Activated CD4-positive, CD25-positive, alpha-beta regulatory T cell treated with anti-CD3 and anti-CD28 coated beads, Interleukin-2, amount 50 U/mL, for 24 hours (primary cell): ENCODE measurements around the gene GRIA4.
"Not testable (repeated sequence)": the region's sequence is repeated elsewhere in the genome, so short reads cannot be mapped to it uniquely, and the experiment has no call there.

ENCODE experiments used
- ATAC-seq, 2 donors: fragments of 150-1000 bp; cut with Tn5 transposase; one replicate each; pipeline ENCODE4 v1.10.0; 2021; ENCODE audit warnings: mild to moderate bottlenecking in 1 of 2, moderate library complexity in 1 of 2

Gene GRIA4

GRCh38 chr11:105933695-105934094 is 323.8 kb downstream of the GRIA4 start:
- no peak for ATAC-seq

DNA sequence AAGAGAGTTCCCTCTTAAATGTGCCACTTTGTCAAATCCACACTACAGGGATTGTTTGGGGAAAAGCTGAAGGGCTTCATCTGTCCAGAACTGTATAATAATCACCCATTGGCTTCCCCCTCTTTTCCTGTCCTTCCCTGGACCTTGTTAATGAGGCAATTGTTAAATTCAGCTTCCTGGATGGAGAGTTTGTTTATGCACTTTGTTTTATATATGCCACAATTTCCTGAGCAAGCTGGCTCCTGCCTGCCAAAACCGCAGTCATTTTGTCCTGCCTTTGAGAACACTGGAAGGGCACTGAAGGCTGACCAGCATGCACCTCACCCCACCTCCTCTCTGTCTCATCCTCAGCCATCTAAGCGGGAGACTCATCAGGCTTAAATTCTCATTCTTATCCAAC is 325.9 kb downstream of the GRIA4 start:
- no peak for ATAC-seq

GRCh38 chr11:105937331-105937730 is 327.5 kb downstream of the GRIA4 start:
- no peak for ATAC-seq

GRCh38 chr11:105937738-105938137 is 327.9 kb downstream of the GRIA4 start:
- no peak for ATAC-seq

- no peak for ATAC-seq
These were observed 333.0 kb downstream of the GRIA4 start for GRCh38 chr11:105942921-105943320.

DNA sequence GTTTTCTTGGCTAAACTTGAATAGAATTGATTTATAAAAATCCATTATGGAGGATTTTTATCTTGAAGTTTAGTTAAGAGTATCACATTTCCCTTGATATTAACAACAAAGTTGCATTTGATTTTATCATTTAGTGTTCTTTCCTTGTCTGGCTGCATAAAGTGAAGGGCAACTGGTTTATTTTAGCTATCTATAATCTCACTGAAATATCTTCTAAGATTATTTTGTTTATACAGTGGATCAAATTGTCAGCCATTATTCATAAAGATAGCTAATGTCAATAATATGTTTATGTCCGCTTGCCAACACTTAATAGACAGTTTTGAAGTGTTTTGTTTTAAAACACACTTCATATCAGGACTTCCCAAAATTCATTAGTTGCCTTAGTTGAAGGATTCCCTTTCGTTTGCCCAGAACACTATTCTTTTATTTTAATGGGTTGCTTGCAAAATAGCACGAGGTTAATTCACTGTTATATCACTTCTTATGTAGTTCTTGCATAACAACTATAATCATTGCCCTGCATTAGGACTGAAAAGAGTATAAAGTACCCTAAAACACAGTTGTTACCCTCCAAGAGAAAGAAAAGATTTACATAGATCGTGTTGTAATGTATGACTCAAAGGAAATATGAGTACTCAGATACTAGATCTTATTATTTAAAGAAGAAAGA is 339.2 kb downstream of the GRIA4 start:
- no peak for ATAC-seq

DNA sequence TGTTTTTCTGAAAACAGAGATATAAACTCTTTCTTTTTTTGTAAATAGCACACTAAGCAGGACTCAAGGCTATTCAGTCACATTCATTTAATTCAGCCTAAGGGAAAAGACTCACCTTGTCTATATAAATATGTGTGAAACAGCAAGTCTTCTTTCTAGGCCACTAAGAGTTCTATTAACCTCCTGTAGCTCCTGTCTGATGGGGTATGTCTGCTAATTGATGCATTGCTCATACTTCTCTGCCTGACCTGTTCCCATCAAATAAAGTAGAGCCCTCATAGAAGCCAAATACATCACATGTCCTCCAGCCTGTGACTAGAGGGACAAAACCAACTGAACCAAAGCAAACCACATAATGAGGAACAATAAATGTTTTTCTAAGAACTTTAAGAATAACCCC is 344.0 kb downstream of the GRIA4 start:
- ATAC-seq: no peak

DNA sequence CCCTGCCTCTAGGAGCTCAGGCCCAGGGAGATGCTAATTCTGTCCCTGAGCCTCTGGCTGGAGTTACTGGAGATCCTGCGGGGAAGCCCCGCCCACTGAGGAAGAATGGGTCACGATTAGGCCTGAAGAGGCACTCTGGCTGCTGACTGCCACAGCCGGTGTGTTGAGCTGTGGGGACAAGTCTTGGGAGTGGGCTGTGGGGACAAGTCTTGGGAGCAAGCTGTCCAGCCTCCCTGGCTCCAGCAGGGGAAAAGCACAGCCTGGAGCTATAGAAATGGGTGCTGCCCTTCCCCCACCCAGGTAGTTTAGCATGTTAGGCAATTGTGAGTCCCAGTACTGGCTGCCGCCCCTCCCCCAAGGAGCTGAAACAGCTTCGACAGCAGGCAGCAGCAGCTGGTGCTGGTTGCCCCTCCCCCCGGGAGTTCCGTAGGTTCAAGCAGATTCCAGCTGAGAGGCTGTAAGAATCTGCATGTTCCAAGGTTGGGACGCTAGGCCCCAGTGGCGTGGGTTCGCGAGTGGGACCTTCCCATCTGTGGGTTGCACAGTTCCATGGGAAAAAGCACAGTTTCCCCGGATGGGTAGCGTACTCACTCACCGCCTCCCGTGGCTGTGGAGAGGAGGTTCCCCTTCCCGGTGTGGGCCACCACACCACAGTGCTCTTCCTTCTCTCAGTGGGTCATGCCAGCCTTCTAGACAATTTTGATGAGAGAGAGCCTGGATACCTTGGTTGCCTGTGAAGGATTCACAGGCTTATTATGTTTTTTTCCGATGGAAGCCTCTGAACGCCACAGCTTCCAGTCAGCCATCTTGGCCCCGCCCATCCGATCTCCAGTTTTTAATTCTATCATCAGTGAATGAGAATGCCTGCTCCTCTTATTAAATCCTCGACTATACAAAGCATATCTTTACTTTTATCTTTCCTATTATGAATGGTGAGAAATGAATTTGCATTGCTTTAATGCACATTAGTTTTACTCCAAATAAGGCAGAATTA is 350.7 kb downstream of the GRIA4 start:
- ATAC-seq: no peak

DNA sequence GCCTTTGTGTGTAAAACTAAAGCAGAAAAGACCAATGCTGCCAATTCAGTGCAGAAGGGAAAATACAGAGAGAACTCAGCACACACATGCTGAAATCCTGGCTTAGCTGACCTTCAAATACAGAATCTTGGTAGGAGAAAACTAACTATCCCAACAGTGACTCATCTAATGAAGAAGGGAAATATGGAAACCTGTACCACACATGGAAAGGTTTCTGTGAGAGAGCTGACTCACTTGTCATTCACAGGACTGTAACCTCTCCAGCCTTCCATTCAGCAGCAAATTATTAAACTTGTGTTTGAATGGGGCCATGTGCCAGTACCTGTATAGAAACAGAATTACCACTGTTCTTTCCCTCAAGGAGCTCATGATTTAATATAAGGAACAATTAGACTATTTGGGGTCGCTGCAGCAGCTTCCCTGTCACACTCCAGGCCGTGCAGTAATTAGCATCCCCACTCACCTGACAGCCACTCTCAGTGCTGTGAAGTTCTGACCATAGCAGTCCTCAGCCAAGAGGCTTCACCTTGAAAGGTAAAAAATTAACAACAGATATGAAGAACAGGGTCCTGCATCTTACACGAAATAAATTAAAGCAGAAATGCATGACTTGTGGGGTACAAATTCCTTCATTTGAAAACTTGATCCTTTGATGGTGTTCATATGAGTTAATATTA is 358.3 kb downstream of the GRIA4 start:
- no peak for ATAC-seq

GRCh38 chr11:105969756-105970155 is 359.9 kb downstream of the GRIA4 start:
- ATAC-seq: no peak

DNA sequence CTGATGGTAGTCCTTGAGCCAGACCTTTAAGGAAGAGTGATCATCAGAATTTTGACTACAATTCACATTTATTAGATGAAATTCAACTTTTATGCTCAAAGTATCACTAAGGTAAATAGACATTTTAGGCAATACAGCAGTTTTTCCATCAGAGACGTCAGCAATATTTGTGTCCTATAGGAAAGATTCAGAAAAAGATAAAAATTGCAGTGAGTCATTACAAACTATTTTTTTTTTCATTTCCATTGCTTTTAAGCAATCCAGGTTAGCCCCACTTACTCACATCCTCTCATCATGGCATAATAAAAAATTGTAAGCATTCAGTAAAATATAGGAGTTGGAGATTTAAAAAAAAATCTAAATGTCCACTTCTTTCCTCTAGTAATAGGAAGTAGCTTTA is 365.3 kb downstream of the GRIA4 start:
- ATAC-seq: no peak

GRCh38 chr11:105979997-105980703 is 370.3 kb downstream of the GRIA4 start:
- no peak for ATAC-seq

DNA sequence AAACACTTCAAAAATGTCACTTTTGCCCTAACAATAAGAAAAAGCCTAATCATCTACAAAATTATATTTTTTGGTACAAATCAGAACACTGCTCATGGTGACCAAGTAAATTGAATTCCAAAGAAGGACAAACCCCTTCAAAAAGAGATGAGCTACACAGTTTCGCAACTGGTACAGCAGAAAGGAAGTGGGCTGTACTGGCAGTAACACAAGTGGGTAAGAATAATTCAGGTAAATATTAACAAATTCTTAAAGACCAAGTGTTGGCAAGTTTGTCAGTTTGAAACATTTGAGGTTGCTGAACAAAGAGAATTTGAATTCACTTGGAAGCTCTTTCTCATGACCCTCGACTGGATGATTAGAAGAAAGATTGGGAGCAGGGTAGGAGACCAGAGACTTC is 376.7 kb downstream of the GRIA4 start:
- no peak for ATAC-seq

DNA sequence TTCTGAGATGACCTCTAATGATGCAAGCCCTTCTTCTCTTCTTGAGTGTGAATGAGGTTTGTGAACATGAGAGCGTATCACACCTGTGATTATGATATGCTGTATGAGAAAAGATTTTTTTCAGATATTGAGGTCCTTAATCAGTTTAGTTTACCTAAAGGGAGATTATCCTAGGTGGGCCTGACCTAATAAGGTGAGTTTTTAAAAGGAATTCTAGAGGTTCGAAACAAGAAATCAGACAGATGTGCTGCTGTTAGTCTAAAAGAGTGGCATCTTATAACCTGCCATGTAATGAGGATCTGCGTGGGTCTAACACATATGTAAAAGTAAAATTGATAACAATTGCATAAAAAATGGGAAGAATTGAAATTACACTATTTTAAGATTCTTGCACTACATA is 378.3 kb downstream of the GRIA4 start:
- no peak for ATAC-seq

- no peak for ATAC-seq
These were observed 379.3 kb downstream of the GRIA4 start for GRCh38 chr11:105989124-105989523.

- no peak for ATAC-seq
These were observed 382.0 kb downstream of the GRIA4 start for GRCh38 chr11:105991888-105992287.

DNA sequence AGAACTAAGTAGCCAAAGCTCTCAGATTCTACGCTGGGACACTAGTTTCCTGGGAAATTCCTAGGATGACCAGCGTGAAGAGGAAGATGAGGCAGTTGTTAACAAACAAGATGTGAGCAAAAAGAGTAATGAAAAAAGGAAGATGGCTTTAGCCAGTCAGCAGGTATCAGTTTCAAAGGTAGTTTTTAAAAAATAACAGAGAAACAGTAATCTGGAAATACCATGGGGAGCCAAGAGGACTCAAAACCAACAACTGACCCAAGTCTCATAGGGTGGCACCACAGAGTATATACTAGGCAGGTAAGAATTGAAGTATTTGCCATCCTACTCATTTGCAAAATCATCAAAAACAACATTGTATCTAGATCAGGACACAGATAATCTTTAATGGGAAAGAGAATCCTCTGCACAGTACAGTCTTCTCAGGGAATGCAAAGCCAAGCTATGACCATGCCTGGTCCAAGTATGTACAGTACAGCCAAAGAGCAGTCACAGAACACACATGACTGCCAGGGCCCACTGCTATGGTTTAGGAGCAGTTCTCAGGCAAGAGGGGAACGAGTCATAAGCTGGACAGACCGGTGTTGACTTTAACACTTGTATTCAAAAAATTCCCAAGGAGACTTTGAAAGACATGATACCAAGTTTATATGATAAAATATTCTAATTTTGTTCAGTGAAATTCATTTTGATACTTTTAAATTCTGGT is 391.6 kb downstream of the GRIA4 start:
- ATAC-seq: no peak

DNA sequence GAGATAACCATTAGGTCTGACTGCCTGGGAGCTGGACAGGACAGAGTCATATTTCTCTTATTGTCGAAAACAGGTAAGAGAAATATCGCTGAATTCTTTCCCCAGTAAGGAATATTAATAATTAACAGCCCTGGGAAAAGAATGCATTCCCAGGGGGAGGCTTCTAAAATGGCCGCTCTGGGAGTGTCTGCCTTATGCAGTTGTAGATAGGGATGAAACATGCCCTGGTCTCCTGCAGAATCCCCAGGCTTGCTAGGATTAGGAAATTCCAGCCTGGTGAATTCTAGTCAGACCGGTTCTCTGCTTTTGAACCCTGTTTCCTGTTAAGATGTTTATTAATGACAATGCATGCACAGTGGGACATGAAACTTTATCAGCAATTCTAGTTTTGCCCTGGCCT is 393.2 kb downstream of the GRIA4 start:
- not testable (repeated sequence) for ATAC-seq

DNA sequence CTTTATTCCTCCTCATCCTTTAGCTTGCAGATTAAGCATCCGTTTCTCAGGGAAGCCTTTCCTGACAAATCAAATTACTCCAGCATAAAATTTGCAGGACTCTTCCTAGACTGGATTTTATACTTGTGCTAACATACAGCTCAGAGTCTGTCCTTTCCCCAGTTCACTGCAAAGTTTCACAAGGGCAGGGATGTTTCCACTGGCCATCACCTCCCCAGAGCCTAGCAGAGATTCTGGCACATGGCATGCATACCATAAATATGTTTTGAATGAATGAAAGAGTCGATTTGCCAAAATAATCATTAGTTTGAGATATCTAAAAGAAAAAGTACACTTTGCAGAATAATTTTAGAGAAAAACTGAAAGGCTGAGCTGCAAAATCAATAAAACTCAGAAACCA is 401.6 kb downstream of the GRIA4 start:
- no peak for ATAC-seq

GRCh38 chr11:106012744-106013143 is 402.9 kb downstream of the GRIA4 start:
- no peak for ATAC-seq

DNA sequence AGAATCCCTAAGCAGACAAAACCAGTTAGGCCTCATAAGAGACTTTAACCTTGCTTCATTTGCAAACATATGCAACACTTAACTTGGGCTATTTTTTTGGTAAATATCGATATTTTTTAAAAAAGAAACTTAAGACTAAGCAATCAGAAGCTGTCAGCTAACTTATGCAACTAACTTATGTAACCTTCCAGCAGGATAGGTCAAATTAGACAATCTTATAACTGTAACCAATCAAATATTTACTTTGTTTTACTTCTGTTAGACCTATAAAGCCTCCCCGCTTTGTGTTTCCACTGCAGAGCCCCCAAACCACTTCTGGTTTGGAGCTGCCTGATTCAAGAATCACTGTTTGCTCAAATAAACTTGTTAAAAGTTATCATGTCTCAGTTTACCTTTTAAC is 404.2 kb downstream of the GRIA4 start:
- no peak for ATAC-seq

DNA sequence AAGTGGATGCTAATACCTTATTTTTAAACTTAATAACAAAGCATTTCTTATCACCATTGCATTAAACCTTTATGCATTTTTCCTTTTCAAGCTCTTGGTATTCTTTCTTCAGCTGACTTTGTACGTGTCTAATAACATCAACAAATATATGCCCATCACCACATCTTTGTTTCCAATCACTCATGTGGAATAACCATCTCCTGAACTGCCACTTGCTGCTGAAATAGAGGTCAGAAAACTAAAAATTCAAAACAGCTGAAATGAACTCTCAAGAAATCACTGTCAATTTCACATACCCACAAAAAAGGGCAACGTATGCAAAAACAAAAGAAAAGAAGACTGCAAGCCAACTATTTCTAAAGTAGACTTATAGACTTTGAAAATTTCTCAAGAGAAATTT is 404.7 kb downstream of the GRIA4 start:
- ATAC-seq: no peak
